Measurements from ENCODE around the gene NCF4. TPM values are rescaled to one million over a fixed set of nuclear protein-coding genes. Genes with fewer than 3 reads are reported as not detected.

NCF4 gene
- total and polyA plus RNA-seq, 2 of the 4 experiments (the other 2 are of a cell fraction) = not detected

DNA sequence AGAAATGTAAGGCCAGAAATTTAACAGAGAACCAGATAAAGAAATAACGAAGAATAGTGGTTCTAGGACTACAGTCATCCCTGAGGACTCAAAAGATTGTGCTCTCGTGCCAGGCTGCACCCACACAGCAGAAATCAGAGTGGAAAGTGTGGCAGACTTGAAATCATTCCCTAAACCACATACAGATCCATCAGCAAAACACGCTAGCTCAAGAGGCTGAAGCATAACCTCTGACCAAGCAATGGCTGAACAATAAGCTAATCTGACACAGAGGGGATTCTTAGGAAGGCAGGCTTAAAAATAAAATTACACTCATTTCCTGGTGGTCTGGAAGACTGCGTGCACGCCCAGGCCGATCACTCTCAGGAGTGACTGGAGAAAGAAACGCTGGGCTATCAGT lies 19.0 kb downstream of the NCF4 start:
- Histone ChIP-seq H3K14ac (replicated peaks; ENCODE audit: low read depth, low read length) (no peak overlapping the region), H3K4me3 (ENCODE audit: insufficient read depth, low read depth, low read length) (no peak overlapping the region), H2AK9ac (replicated peaks; ENCODE audit: low read depth, low read length, poor library complexity) (no peak overlapping the region), H3K9ac (ENCODE audit: low read depth, low read length) (no peak overlapping the region), H3K4ac (ENCODE audit: low read depth, low read length) (no peak overlapping the region), H4K8ac (ENCODE audit: low read depth in 2 of 2, low read length in 2 of 2) (no peak overlapping the region), H3K4me2 (ENCODE audit: low read depth, low read length) (no peak overlapping the region), H2AK5ac (ENCODE audit: low read depth, low read length) (no peak overlapping the region), H4K91ac (ENCODE audit: insufficient read depth, low read depth, low read length) (no peak overlapping the region), H3K79me1 (ENCODE audit: low read depth in 1 of 2, low read length in 2 of 2) (no peaks in the 10 kb centered on the region), H2BK15ac (ENCODE audit: low read depth, low read length) (no peak overlapping the region), H2BK120ac (ENCODE audit: low read depth, low read length) (no peak overlapping the region), H3K4me1 (ENCODE audit: control insufficient read depth, insufficient read depth, low read length) (no peaks in the 10 kb centered on the region), H2BK5ac (ENCODE audit: low read depth, low read length, poor library complexity, severe bottlenecking) (no peak overlapping the region), H3K9me3 (ENCODE audit: control insufficient read depth, insufficient read depth, low read length) (peaks cover 2% of the 10 kb centered on the region; the same call in 1 of the 2 replicates), H2AFZ (replicated peaks; ENCODE audit: low read length, poor library complexity) (no peak overlapping the region), H4K20me1 (ENCODE audit: insufficient read depth, low read length) (no peaks in the 10 kb centered on the region), H2BK20ac (ENCODE audit: low read depth, low read length) (no peak overlapping the region), H3K23ac (ENCODE audit: low read depth, low read length) (no peak overlapping the region), H3K27ac (ENCODE audit: insufficient read depth, low read length) (no peak overlapping the region), H3K36me3 (ENCODE audit: control insufficient read depth, insufficient read depth, low read length) (no peaks in the 10 kb centered on the region), H4K5ac (ENCODE audit: low read depth, low read length) (no peak overlapping the region), H3K27me3 (ENCODE audit: control insufficient read depth, insufficient read depth, low read length) (peaks cover 27% of the 10 kb centered on the region), H3K9me1 (ENCODE audit: insufficient read depth, low read length) (no peaks in the 10 kb centered on the region), H3K18ac (ENCODE audit: low read depth, low read length) (no peak overlapping the region), H3K56ac (ENCODE audit: extremely low read depth, insufficient read depth, low read length) (no peak overlapping the region)
- dilution Hi-C loops (cut with HindIII; ENCODE audit: low sequenced_read_pairs, unreplicated experiment) = no loop called here
- no peak for TF ChIP-seq RCOR1 (IDR thresholded peaks at IDR 0.05; ENCODE audit: insufficient replicate concordance, low read length)
- no peak for TF ChIP-seq BHLHE40 (IDR thresholded peaks at IDR 0.05; ENCODE audit: low read depth, low read length)
- TF ChIP-seq, protein P1, sequence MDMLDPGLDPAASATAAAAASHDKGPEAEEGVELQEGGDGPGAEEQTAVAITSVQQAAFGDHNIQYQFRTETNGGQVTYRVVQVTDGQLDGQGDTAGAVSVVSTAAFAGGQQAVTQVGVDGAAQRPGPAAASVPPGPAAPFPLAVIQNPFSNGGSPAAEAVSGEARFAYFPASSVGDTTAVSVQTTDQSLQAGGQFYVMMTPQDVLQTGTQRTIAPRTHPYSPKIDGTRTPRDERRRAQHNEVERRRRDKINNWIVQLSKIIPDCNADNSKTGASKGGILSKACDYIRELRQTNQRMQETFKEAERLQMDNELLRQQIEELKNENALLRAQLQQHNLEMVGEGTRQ (IDR thresholded peaks at IDR 0.05; ENCODE audit: low read depth, low read length) = no peak
- no TSS peak for BruUV-seq (replicated peaks)
- ChIA-PET CTCF (interaction anchor here (1.1 kb wide), 1 partner anchor 9 kb away, joined by 3 read pairs; no protein-coding TSS in a partner anchor), POLR2A (ENCODE audit: unreplicated experiment) (interaction anchor here (0.6 kb wide), 1 partner anchor 351 kb away, joined by 3 read pairs; no protein-coding TSS in a partner anchor)
- no CpG with 5 or more reads among the region's 7 CpGs for WGBS, 2 experiments (ENCODE audit: extremely low coverage in 2 of 2, insufficient read length in 1 of 2)
- DNase-seq = no peak
- intact Hi-C loops (cut with micrococcal nuclease) = no loop called here
- ATAC-seq (ENCODE audit: low read depth) = no peak
- in situ Hi-C loops (cut with MboI; ENCODE audit: low sequenced_read_pairs) = no loop called here

Measured in IMR-90 (cell line).